GM19193 (cell line): ENCODE results near the gene AMZ2.

Source experiments
- POLR2A ChIP-seq: IDR thresholded peaks from 4 replicates; pipeline ENCODE4 v1.6.1; 2011; ENCODE audit not compliant: insufficient read depth, insufficient read length; ENCODE audit errors: extremely low read depth

The AMZ2 gene

GRCh38 chr17:68260051-68260762 lies 12.4 kb downstream of the AMZ2 start:
- no peak for TF ChIP-seq POLR2A

- TF ChIP-seq POLR2A = no peak
Measured at GRCh38 chr17:68273722-68274121, 25.9 kb downstream of the AMZ2 start.

- TF ChIP-seq POLR2A = no peak
Measured at GRCh38 chr17:68277807-68278206, 30.0 kb downstream of the AMZ2 start.

DNA sequence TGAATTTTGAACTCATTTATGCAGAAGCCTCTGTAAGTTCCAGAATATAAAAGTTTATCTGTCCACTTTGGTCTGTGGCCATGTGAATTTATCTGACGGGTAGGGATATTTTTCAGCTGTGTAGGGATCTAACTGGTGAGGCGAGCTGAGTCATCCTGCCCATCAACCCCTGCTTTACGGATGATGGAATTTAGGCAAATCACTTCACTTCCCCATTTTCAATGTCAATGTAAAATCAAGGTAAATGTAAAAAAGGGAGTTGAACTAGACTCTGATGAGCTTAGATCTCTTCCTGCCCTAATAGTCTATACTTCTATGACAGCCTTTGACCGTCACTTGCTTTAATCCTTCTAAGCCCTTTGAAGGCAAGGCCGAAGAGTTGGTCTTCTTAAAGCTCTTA lies 40.5 kb downstream of the AMZ2 start:
- TF ChIP-seq POLR2A = peak; percentile 47

DNA sequence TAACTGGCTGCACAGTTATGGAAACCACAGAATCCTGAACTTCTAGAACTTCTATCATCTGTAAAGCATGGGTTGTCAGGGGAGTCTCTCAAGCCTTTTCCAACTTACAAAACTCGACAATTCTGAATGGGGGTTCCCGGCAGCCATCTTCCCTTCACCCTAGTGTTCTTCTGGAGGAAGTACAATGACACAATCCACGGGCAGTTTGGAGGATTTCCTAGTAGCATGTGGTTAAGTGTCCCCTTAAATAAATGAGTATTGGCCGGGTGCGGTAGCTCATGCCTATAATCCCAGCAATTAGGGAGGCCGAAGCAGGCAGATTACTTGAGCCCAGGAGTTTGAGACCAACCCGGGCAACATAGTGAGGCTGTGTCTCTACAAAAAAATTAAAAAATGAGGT lies 41.0 kb downstream of the AMZ2 start:
- TF ChIP-seq POLR2A = no peak

- no peak for TF ChIP-seq POLR2A
Measured at GRCh38 chr17:68289473-68289872, 41.6 kb downstream of the AMZ2 start.

- no peak for TF ChIP-seq POLR2A
Measured at GRCh38 chr17:68289936-68290267, 42.1 kb downstream of the AMZ2 start.

GRCh38 chr17:68290268-68290954 lies 42.6 kb downstream of the AMZ2 start:
- TF ChIP-seq POLR2A = peak; percentile 56

DNA sequence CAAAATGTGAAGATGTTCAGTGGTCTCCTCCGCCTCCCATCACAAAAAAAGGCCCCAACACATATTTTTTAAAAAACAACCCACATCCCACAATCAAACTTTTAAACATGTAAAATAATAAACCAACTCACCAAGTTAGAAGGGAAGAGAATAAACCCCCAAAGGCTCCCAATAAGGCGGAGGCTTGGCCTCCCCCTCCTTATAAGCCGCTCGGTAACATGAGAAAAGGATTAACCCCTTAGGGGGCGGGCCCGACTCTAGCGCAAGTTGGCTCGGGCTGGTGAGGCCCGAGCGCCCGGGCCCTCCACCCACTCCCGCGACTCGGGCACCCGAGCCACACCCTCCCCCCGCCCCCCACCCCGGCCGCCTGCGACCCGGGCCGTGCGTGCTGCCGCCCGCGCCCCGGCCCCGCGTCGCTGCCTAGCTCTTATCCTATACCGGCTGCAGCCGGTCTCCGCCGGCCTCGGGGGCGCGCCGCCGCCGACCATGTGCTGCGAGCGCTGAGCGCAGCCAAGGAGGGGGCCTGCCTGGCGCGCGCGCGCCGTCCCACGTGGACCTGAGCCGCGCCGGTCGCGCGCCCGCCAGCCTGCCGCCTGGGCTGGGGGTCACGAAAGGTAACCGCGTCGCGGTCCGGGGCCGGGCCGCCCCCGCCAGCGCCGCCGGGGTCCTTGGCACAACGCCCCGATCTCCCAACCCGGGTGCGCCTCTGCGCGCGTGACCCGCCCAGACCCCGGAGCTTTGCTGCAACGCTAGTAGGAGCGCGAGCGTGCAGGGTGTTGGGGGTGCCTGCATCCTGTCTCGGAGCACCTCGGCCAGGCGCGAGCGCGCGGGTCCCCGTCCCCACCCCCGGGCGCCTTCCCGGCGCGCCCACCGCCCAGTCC lies 43.4 kb downstream of the AMZ2 start, which contains the start of the genes ARSG and SLC16A6:
TSS of gene ARSG (plus strand) at position 541 of the 881 bp plus-strand sequence. CDS start 15,999 bp downstream, outside the sequence.
TSS of gene SLC16A6 (minus strand) at position 173 of the 881 bp plus-strand sequence. CDS start 12,807 bp downstream, outside the sequence.
- TF ChIP-seq POLR2A = peak; percentile 66

GRCh38 chr17:68291836-68292688 lies 44.2 kb downstream of the AMZ2 start:
- peak; percentile 84 for TF ChIP-seq POLR2A

DNA sequence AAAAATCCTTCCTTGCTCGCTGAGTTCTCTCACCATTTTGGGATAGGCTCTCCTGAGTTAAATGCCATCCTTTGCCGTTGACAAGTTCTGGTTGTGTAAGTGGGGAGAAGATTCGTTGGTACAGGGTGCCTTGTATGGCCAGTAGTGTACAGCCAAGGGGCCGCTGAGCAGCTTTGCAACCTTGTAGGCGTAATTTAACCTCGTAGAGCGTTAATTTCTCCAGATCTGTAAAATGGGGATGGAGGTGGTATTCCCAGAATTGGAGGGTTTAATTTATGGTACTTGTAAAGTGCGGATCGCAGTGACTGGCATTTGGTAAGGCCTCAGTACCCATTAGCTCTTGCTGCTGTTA lies 44.8 kb downstream of the AMZ2 start:
- TF ChIP-seq POLR2A = no peak

DNA sequence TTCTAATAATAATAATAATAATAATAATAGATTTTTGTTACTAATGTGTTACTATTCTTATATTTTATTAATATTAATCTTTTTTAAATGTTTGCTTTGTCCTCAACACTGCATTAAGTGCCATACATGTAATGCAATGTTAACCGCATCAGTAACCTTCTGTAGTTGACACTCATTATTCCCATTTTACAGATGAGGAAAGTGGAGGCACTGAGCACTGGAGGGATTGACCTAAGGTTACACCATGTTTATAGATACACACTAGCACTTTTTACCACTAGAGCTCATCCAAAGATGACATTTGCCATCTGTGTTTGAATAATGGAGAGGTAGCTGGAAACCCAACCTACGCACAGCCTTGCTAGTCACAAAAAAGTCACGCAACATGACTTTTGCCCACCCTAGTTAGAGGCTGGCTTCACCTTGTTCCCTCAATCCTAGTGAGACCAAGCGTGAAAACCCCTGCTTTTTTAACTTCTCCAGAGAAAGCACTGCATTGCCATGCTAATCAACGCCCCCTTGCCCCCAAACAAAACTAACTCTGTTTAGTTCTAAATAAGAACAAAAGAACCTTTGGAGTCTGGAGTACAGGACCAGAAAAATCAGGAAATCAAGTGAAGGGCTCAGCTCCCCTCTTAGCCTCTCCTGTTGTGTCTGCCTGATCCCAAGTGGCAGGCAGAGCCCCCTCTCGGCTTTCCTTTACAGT lies 45.8 kb downstream of the AMZ2 start:
- no peak for TF ChIP-seq POLR2A

GRCh38 chr17:68294196-68294555 lies 46.3 kb downstream of the AMZ2 start:
- no peak for TF ChIP-seq POLR2A

- TF ChIP-seq POLR2A = no peak
Measured at GRCh38 chr17:68294617-68295016, 46.8 kb downstream of the AMZ2 start.
